ENCODE results near the gene SCFD2. TPM values are rescaled to one million over a fixed set of nuclear protein-coding genes. Genes with fewer than 3 reads are reported as not detected.

Gene SCFD2
- total and polyA plus RNA-seq, 2 of the 8 experiments (the other 6 are each of a cell fraction or from before 2014, with no cell fraction given), result 6.2 to 10.2 TPM

DNA sequence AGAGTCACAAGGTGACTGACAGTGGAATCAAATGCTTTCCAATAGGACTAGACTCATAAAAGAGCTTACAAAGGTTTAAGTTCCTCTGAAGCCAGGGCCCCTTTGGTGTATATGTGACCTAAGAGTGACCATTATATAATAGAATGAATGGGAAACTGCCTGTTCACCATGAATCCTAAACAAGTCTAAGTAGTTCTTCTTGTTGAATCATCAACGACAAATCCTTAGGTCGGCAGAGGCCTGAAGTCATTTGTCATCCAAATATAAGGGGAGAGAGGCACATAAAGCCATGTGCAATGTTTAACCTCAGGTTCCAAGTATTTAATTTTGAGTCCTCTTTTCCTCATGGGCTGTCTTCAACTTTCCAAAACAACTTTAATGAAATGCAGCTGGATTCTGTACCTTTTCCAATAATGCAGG, 381.4 kb downstream of the SCFD2 start:
- H3K79me2 ChIP-seq (ENCODE audit: control insufficient read depth in 1 of 2, insufficient read depth in 2 of 2, low read length in 2 of 2), result no peaks in the 10 kb centered on the region
- no peaks in the 10 kb centered on the region for H4K20me1 ChIP-seq (replicated peaks in 1 of 2; ENCODE audit: control insufficient read depth in 1 of 2, insufficient read depth in 2 of 2, low read length in 2 of 2)
- CTCF ChIA-PET (ENCODE audit: partially characterized antibody), result interaction anchor here (0.6 to 8.3 kb wide), 15 partner anchors 43 to 1172 kb away, joined by 3 to 76 read pairs (median 3); no protein-coding TSS in a partner anchor
- WGBS, 2 experiments (ENCODE audit: extremely low coverage in 1 of 2, insufficient coverage in 1 of 2, insufficient read length in 1 of 2, insufficient replicate concordance in 2 of 2, low coverage in 1 of 2, low lambda C conversion rate in 2 of 2, missing lambda C conversion rate in 1 of 2), result 47% methylated on average over 2 of the region's 2 CpGs; no CpG with 5 or more reads in 1 of the 2 experiments
- no peak overlapping the region for H4K5ac ChIP-seq (ENCODE audit: insufficient read length, low read depth, low read length)
- H3K36me3 ChIP-seq (ENCODE audit: control insufficient read depth in 2 of 4, insufficient read depth in 4 of 4, low read length in 3 of 4), result no peaks in the 10 kb centered on the region
- H3K27me3 ChIP-seq (replicated peaks in 1 of 4; ENCODE audit: control insufficient read depth in 3 of 4, extremely low read depth in 1 of 4, insufficient read depth in 3 of 4, low read length in 3 of 4), result no peaks in the 10 kb centered on the region
- H3K27ac ChIP-seq (ENCODE audit: low read depth, low read length), result no peak overlapping the region
- no peak overlapping the region for H4K91ac ChIP-seq (replicated peaks; ENCODE audit: insufficient read length, low read length)
- 0 out of 2 replicates have a peak, but pooled peaks cover 2% of the 10 kb centered on the region for H3K23me2 ChIP-seq (ENCODE audit: low read depth, low read length)
- H3K4me1 ChIP-seq (replicated peaks in 1 of 4; ENCODE audit: control insufficient read depth in 3 of 4, insufficient read depth in 4 of 4, low read length in 3 of 4), result no peaks in the 10 kb centered on the region; a peak in 1 of 7 replicates
- H2BK120ac ChIP-seq (replicated peaks; ENCODE audit: low read depth, low read length), result no peak overlapping the region
- no peak overlapping the region for H4K8ac ChIP-seq (ENCODE audit: extremely low read depth, insufficient read depth, low read length)
- no peak overlapping the region for H2BK12ac ChIP-seq (ENCODE audit: low read depth, low read length)
- H3K14ac ChIP-seq (ENCODE audit: insufficient read length), result no peak overlapping the region
- POLR2A ChIA-PET (ENCODE audit: partially characterized antibody), result interaction anchor here (0.6 to 1.3 kb wide), 2 partner anchors 121 to 122 kb away, joined by 3 read pairs; no protein-coding TSS in a partner anchor
- H3K9ac ChIP-seq (replicated peaks in 1 of 4; ENCODE audit: extremely low read depth in 1 of 4, low read depth in 3 of 4, low read length in 3 of 4), result no peak overlapping the region
- no peak overlapping the region for H3K4me3 ChIP-seq (ENCODE audit: extremely low read depth in 1 of 4, insufficient read depth in 2 of 4, low read depth in 3 of 4, low read length in 4 of 4)
- H3K9me3 ChIP-seq (ENCODE audit: insufficient read depth in 2 of 2, low read depth in 1 of 2, low read length in 1 of 2), result no peaks in the 10 kb centered on the region
- H2AK5ac ChIP-seq (ENCODE audit: low read depth, low read length), result no peak overlapping the region
- no peak overlapping the region for H3K18ac ChIP-seq (ENCODE audit: extremely low read depth, low read length)
- H3K4ac ChIP-seq (replicated peaks; ENCODE audit: insufficient read length, low read depth, low read length), result no peak overlapping the region
- H3K23ac ChIP-seq (ENCODE audit: insufficient read length), result no peak overlapping the region
- DNase-seq (ENCODE audit: low read depth in 1 of 2, low spot score in 2 of 2) (no peak), FAIRE-seq (no peak)
- H3K4me2 ChIP-seq (ENCODE audit: insufficient read depth in 1 of 2, low read depth in 2 of 2, low read length in 2 of 2), result no peak overlapping the region
- no peak overlapping the region for H2BK15ac ChIP-seq (ENCODE audit: low read length)
- no peak overlapping the region for H2BK20ac ChIP-seq (ENCODE audit: low read length)
- no peak overlapping the region for H2AFZ ChIP-seq (ENCODE audit: low read length)
- no peak overlapping the region for H3K56ac ChIP-seq (replicated peaks; ENCODE audit: insufficient read length, low read depth, low read length)
- H2BK5ac ChIP-seq (ENCODE audit: low read depth, low read length), result no peak overlapping the region
- no peaks in the 10 kb centered on the region for H3K79me1 ChIP-seq (ENCODE audit: low read depth, low read length)
- no peak for TF ChIP-seq ZNF274 (IDR thresholded peaks at IDR 0.05; ENCODE audit: borderline replicate concordance, extremely low read depth, low read length)
- TF ChIP-seq MAFK (IDR thresholded peaks at IDR 0.05; ENCODE audit: low read depth, low read length), result no peak

Measured in H1 (cell line).